ENCODE measurements around the gene ASXL1.

GRCh38 chr20:32472581-32473207, 114.6 kb downstream of the ASXL1 start:
- TF ChIP-seq CTCF (IDR thresholded peaks at IDR 0.05 in 8 of 11, conservative IDR thresholded peaks at IDR 0.05 in 3 of 11) (no peak), POLR2A (IDR thresholded peaks at IDR 0.05) (no peak), POLR2AphosphoS5 (IDR thresholded peaks at IDR 0.05) (no peak)
